ENCODE measurements around the gene DPF1.

The DPF1 gene

DNA sequence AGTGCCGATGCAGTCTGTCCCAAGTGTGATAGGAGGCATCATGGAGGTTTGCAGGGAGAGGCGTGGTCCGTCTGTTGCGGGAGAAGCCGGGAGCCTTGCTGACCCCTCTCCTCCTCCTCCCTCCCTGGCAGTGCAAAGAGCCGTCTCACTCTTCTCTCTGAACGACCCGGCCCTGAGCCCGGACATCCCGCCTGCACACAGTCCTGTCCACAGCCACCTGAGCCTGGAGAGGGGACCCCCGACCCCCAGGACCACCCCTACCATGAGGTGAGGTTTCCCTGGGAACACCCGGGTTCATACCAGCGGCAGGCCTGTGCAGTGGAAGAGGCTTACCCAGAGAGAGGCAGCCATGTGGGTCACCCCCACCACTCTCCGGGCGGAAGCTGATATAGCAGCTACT, 22.3 kb downstream of the DPF1 start:
- DNase-seq (ENCODE audit: extremely low read depth in 1 of 2, low read depth in 1 of 2) = no peak

DNA sequence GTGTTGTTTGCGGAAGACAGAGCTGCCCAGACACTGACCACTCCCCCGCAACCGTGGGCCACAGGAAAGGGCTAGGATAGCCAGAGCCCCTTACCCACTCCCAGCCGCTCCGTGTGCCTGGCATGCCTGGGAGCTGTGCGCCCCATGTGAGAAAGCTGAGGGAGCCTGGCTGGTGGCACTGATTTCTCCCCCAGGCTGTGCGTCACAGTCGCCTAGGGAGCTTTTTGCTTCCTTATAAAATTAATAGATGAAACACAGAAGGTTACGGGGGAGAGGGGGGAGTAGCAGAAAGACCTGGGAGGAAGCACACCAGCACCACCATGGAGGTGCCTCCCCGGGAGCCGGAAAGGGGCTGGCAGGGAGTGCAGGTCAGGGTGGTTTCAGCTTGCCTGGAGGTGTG, 24.7 kb downstream of the DPF1 start:
- DNase-seq (ENCODE audit: extremely low read depth in 1 of 2, low read depth in 1 of 2) = no peak

DNA sequence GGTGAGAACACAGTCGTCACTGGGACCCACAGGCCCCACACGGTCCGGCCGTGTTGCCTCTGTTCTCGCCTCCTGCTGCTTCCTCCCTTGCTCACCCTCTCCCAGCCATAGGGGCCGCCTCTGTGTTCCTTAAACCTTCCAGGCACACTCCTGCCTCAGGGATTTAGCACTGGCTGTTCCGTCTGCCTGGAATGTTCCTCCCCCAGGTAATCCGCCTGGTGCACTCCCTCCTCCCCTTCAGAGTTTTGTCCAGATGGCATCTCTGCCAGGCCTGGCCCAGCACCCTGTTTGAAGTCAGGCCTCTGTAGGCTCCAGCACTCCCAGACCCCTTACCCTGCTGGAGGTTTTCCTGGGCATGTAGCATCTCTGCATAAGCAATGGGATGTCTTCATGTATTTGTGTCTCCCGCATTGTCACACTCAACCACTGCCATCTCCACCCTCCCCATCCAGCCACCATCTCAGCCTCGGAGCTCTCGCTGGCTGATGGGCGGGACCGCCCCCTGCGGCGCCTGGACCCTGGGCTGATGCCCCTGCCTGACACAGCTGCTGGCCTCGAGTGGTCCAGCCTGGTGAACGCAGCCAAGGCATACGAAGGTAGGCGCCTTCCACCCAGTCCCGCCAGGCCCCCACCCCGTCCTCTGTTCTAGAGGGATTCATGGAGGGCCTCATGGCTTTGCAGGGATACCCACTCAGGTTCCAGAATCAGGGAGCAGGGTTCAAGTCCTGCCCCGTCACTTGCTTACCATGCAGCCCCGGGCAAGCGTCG, 25.9 kb downstream of the DPF1 start:
- no peak for DNase-seq (ENCODE audit: extremely low read depth in 1 of 2, low read depth in 1 of 2)

DNA sequence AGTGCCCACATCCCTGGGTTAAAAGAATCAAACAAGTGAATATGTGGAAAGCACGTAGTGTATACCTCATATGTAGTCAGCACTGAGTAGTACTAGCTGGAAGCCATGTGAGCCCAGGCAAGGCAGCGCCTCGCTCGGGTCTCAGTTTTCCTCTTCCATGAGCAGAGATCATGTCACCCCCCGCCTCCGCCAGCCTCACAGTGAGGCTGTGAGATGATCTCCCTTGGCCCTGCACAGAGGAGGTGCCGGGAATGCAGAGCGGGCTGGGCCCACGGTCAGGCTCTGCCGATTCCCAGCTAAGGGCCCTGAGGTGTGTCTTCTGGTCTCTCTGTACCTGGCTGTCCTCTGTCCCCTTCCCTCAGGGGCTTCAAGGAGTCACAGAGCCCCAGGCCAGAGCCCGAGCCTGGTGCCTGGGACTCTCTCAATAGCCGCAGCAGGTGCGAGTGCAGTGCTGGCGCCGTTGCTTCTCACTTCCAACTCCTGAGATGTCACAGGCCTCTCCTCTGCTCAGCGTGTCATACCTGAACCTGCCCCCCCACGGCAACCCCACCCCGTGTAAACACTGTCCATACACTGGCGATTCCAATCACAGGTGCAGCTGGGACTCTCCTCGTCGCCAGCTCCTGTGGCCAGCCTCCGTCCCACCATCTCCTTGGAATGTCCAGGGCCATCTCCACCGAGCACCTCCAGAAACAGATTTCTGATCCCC, 26.9 kb downstream of the DPF1 start:
- no peak for DNase-seq (ENCODE audit: extremely low read depth in 1 of 2, low read depth in 1 of 2)

DNA sequence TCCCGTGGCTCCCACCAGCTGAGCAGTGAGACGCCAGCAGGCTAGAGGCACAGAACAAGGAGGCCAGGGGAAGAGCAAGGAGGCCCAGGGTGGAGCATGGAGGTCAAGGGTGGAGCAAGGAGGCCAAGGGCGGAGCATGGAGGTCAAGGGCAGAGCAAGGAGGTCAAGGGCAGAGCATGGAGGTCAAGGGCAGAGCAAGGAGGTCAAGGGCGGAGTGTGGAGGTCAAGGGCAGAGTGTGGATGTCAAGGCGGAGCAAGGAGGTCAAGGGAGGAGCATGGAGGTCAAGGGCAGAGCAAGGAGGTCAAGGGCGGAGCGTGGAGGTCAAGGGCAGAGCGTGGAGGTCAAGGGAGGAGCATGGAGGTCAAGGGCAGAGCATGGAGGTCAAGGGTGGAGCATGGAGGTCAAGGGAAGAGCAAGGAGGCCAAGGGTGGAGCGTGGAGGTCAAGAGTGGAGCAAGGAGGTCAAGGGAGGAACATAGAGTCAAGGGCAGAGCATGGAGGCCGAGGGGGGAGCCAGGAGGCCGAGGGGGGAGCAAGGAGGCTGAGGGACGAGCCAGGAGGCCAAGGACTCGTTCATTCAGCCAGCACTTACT, 27.7 kb downstream of the DPF1 start:
- no peak for DNase-seq (ENCODE audit: extremely low read depth in 1 of 2, low read depth in 1 of 2)

DNA sequence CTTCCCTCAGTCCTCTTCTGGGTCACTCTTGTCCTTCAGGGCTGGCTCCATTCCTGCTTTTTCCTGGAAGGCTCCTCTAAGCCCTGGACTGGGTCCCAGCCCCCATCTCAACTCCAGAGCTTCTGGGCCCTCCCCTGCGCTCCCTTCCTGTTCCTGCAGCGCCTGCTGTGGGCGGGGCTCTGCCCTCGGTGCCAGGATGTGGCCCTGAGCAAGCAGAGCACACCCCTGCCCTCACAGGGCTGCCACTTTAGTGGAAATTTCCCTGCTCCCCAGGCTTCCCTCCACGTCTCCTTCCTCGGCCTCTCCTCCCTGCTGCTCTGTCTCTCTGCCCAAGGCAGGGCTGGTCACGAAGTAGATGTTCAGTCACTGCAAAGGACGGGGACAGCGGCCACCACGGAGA, 28.8 kb downstream of the DPF1 start:
- no peak for DNase-seq (ENCODE audit: extremely low read depth in 1 of 2, low read depth in 1 of 2)

DNA sequence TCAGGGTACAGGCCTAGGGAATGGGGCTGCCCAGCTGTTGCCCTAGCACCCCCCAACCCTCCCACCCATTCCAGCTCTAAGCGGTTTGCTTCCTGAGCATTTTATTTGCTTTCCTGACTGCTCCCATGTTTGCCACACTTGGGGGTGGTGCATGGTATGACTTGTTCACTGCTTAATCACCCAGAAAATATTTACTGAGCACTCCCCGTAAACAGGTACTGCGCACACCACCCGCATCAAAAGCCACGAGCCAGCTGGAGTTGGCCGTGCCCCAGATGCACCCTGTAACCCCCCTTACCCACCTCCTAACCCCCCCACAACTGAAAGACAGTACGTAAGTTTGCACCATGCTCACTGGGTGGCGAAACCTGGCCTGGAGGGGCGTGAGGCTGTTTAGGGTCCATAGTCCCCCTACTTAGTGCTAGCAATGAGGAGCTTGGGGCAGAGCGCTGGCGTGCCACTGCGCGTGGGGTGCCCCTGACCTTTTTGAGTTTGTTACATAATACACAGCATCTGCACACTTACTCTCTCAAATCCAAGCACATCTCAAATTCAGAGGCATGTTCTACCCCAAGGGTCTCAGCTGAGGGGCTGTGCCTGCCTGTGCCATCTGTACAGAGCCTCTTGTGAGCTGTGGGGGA, 29.8 kb downstream of the DPF1 start:
- DNase-seq (ENCODE audit: extremely low read depth in 1 of 2, low read depth in 1 of 2) = no peak

DNA sequence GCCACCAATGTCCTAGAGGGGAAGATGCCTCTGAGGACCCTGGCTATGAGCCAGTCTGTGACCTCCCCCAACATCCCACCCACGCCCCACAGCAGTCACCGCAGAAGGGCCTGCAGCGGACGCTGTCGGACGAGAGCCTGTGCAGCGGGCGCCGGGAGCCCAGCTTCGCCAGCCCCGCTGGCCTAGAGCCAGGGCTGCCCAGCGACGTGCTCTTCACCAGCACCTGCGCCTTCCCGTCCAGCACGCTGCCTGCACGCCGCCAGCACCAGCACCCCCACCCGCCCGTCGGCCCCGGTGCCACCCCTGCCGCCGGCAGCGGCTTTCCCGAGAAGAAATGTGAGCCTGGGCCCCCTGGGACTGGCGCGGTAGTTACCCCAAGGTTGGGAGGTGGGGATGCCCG, 30.6 kb downstream of the DPF1 start:
- DNase-seq (ENCODE audit: extremely low read depth in 1 of 2, low read depth in 1 of 2) = no peak

DNA sequence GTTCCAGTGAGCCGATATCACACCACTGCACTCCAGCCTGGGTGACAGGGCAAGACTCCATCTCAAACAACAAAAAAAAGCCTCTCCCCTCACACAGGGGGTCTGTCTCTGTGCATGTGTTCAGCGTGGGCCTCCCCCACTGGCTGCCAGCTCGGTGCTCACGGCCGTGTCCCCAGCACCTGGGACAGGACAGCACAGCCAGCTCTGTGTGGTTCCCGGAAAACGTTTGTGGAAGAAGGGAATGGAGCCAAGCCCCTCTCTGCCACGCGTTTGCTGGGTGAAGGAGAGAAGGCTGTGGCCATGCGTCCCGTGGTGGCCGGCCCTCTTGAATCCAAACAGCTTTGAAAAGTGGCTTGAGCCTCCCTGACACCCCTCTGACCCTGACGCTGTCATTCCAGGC, 32.3 kb downstream of the DPF1 start:
- no peak for DNase-seq (ENCODE audit: extremely low read depth in 1 of 2, low read depth in 1 of 2)

DNA sequence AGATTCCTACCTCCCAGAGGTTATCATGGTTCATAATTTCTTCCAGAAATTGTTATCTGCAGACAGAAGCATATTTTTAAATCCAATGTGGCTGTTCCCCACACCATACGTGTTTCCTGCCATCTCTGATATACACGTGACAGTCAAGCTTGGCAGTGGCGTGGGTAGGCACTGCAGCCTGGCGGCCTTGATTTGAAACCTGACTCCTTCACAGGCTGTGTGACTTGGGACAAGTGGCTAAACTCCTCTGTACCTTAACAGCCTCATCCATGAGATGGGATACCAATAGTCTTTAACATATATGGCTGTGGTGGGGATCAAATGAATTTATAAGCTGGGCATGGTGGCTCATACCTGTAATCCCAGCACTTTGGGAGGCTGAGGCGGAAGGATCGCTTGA, 33.2 kb downstream of the DPF1 start:
- no peak for DNase-seq (ENCODE audit: extremely low read depth in 1 of 2, low read depth in 1 of 2)

DNA sequence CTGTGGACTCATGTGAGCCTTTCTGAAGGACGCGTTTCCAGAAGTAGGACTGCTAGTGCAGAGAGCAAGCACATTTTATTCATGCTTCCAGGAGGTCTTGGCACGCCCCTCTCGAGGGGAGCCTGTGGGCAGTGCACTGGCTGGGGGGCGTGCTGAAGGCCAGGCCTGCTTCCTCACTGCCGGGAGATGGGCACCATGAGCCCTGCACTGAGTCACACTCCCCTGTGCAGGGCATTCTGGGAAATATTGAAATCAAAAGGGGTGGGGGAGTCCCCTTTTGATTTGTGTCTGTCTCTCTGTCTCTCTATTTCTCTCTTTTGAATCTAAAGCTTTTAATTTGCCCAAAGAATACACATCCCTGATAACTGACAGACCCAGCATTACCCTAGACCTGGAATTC, 34.0 kb downstream of the DPF1 start:
- no peak for DNase-seq (ENCODE audit: extremely low read depth in 1 of 2, low read depth in 1 of 2)

DNA sequence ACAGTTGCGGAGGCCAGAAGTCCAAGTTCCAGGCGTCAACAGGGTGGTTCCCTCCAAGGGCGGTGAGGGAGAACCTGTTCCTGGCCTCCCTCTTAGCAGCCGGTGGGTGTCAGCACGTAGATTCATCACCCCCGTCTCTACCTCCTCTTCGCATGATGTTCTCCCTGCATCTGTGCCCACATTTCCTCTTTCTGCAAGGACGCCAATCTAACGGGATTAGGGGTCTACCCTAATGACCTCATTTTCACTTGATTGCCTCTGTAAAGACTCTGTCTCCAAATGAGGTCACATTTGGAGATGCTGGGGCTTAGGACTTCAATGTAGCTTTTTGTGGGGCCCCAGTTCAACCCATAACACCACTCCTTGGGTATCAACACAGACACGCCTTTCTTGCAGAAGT, 38.5 kb downstream of the DPF1 start:
- no peak for DNase-seq (ENCODE audit: extremely low read depth in 1 of 2, low read depth in 1 of 2)

DNA sequence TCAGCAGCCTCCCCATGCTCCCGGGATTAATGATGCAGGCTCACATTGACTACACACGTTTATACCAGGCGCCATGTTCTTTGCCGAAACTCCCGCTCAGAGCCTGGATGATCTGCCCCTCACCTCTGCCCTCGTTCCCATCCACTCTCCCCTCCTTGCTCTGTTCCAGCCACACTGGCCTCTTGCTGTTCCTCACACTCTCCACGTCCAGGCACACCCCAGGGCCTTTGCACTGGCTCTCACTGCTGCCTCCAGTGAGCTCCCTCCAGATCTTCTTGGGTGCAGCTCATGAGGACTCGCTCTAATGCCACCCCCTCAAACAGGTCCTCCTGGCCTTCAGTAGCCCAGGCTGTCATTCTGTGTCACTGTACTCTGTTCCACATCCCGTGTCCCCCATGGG, 39.2 kb downstream of the DPF1 start:
- no peak for DNase-seq (ENCODE audit: extremely low read depth in 1 of 2, low read depth in 1 of 2)

DNA sequence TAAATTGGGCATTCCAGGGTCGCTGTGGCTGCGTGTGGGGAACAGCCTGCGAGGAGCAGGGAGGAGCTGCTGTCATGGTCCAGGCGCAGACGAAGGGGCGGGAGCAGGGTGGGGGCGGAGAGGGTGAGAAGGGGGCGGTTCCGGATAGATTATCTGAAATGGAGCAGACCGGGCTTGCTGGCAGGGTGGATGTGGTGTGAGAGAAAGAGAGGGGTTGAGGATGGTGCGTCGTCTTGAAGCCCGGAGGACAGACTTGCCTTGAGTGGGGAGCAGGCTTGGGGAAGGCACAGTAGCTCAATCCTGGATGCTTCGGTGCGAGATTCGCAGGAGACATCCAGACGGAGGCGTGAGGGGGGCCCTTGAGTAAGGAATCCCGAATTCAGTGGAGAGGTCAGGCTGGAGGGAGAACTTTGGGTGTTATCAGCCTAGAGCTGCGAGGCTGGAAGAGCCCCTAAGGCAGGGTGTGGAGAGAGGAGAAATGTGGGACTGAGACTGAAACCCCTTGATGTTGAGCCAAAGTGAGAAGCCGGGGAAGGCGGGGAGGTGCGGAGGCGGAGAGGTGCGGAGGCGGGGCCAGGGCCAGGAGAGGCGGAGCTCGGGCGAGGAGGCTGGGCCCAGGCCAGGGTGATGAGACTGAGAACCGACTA, 40.6 kb downstream of the DPF1 start:
- DNase-seq (ENCODE audit: extremely low read depth in 1 of 2, low read depth in 1 of 2) = no peak

DNA sequence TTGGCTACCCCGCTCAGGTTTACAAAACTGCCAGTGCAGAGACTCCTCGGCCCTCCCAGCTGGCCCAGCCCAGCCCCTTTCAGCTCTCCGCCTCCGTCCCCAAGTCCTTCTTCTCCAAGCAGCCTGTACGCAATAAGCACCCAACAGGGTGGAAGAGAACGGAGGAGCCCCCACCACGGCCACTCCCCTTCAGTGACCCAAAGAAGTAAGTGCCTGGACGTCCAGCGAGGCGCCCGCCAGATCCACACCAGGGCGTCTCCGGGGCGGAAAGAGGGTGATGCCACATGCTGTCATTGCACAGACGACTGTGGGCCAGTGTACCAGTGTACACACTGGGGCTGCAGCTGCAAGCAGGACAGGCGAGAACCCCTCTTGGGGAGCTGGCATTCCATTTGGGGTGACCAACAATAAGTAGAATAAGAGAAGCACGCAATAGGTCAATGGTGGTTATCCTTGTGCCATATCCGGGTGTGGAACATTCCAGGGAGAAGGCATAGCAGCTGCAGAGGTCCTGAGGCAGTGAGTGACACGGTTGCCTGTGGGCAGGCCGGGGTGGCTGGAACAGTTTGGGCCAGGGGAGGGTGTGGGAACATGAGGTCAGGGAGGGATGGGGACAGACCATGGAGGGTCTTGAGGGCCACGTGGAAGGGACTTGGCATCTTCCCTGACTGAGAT, 41.3 kb downstream of the DPF1 start:
- DNase-seq (ENCODE audit: extremely low read depth in 1 of 2, low read depth in 1 of 2) = no peak

DNA sequence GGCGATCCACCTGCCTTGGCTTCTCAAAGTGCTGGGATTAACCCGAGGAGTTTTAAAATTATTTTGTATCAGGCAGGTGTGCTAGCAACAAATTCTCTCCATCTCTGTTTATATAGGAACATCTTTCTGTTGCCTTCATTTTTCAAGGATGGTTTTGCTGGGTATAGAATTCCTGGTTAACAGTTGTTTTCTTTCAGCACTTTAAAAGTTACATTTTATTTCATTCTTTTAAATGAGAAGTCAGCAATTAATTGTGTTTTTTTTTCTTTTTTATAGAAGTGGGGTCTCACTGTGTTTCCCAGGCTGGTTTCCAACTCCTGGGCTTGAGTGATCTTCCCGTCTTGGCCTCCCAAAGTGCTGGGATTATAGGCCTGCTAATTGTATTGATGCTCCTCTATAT, 44.0 kb downstream of the DPF1 start:
- no peak for DNase-seq (ENCODE audit: extremely low read depth in 1 of 2, low read depth in 1 of 2)

DNA sequence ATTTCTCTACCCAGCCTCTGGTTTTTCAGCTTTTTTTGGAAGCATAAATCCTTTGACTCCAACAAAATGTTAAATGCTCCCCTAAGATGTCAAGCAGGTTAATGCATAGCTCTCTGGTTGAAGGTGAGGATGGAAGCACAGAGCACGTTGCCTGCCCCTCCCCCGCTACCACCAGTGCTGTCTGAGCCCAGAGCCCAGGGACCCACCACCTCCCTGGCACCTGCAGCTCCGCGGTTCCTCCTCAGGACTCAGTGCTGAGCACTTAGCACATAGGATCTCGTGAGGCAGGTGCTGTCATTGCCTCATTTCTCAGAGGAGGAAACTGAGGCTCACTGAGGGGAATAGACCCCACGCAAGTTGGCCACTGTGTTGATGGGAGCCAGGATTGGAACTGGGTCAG, 48.6 kb downstream of the DPF1 start:
- no peak for DNase-seq (ENCODE audit: extremely low read depth in 1 of 2, low read depth in 1 of 2)

DNA sequence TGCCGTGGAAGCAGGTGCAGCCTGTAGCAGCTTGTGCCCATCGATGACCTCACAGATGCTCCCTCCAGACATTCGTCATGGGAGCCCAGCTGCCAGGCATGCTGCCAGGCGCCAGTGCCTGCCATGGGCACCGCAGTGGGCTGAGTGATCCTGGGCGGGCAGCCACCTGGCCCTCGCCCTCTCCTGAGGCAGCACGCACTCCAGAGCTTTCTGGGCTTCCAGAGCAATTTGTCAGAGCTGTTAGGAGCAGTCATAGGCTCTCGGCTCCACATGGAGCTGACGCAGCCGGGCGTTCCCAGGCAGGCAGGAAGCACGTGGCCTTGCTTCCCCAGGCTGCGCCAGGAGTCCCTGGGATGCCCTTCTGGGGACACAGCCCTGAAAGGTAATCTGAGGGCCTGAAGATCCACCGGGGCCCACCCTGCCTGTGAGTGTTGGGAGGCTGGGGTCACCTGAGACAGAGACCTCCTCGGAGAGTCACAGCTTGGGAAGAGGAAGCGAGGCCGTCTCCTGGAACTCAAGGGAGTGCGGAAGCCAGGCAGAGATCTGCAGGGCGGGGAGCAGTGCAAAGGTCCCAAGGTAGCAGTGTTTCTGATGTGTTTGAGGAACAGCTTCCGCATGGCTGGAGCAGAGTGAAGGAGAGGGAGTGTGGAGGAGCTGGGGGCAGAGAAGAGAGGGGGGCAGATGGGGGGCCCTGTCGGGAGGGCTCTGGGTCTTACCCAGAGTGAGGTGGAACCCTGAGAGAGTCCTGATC, 50.6 kb downstream of the DPF1 start:
- DNase-seq (ENCODE audit: extremely low read depth in 1 of 2, low read depth in 1 of 2) = no peak

DNA sequence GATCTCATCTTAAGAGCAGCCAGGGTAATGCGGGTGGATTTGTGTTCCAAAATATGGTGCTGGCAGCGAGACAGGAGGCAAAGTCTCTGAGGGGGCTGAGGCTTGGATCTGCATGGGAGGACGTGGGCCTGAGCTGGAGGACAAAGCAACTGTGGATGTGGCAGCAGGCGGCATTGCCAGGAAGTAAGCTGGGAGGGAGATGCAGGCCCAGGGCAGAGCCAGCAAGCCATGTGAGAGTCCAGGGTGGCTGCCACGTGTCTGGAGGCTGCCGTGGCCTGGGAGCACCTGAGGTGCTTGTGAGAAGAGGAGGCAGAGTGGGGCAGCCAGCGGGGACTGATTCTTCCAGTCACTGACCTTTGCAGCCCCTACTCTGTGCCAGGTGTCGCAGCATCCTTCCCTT, 52.0 kb downstream of the DPF1 start:
- DNase-seq (ENCODE audit: extremely low read depth in 1 of 2, low read depth in 1 of 2) = no peak

DNA sequence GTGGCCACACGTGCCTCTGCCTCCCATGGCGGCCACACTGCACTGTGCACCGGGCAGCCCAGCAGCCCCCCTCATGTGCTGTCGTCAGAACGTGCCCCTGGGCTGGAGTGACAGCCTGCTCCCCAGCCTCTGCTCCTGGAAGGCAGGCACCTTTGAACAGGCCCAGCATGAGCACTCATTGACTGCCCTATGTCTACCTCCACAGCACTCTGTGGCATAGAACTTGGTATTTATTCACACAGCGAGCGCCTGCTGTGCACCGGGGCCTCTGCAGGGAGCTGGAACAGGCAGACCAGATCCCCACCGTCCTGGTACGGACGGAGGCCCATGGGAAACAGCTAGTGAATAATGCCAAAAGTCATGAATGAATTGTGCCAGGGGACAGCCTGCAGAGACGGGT, 53.7 kb downstream of the DPF1 start:
- no peak for DNase-seq (ENCODE audit: extremely low read depth in 1 of 2, low read depth in 1 of 2)

All from stimulated activated CD8-positive, alpha-beta memory T cell treated with anti-CD3 and anti-CD28 coated beads, Interleukin-7, amount 100 ng/mL, for 48 hours (primary cell).